Neural cell (in vitro differentiated cells): ENCODE measurements around the gene OR5B21. TPM values are rescaled to one million over a fixed set of nuclear protein-coding genes. Genes with fewer than 3 reads are reported as not detected.

Experiments
- H2AFZ ChIP-seq: fragments of 200-600, 300-800 bp; sonication (generic), shearing (Covaris generic); 2 replicates; pipeline ENCODE4 v1.6.0; 2014; ENCODE audit warnings: low read depth, mild to moderate bottlenecking, antibody characterized with exemption, low read length, moderate library complexity
- H3F3A ChIP-seq: fragments of 200-600 bp; shearing (Covaris generic); 2 replicates; pipeline ENCODE4 v1.6.1; 2016; ENCODE audit warnings: mild to moderate bottlenecking, moderate library complexity, mixed read lengths, antibody characterized with exemption, low read length; ENCODE audit not compliant: insufficient read depth, poor library complexity, severe bottlenecking
- H3K27ac ChIP-seq: fragments of 200-600, 300-800 bp; sonication (generic), shearing (Covaris generic); 2 replicates; pipeline ENCODE4 v1.5.1; 2014; ENCODE audit warnings: mild to moderate bottlenecking, low read length, moderate library complexity
- H3K27me3 ChIP-seq: fragments of 300-800, 200-600 bp; sonication (generic), shearing (Covaris generic); 2 replicates; pipeline ENCODE4 v1.6.0; 2014; ENCODE audit warnings: mild to moderate bottlenecking, low read depth, low read length, moderate library complexity; ENCODE audit not compliant: insufficient read depth
- H3K36me3 ChIP-seq: fragments of 300-800, 200-600 bp; sonication (generic), shearing (Covaris generic); 2 replicates; pipeline ENCODE4 v1.5.1; 2014; ENCODE audit warnings: mild to moderate bottlenecking, antibody characterized with exemption, low read length, moderate library complexity; ENCODE audit not compliant: insufficient read depth
- H3K4me2 ChIP-seq: fragments of 300-800, 200-600 bp; sonication (generic), shearing (Covaris generic); 2 replicates; pipeline ENCODE4 v1.6.0; 2014; ENCODE audit warnings: mild to moderate bottlenecking, low read length
- H3K4me3 ChIP-seq: fragments of 300-800, 200-600 bp; sonication (generic), shearing (Covaris generic); 2 replicates; pipeline ENCODE4 v1.5.1; 2014; ENCODE audit warnings: mild to moderate bottlenecking, low read length, moderate library complexity
- H3K79me2 ChIP-seq: fragments of 200-600 bp; shearing (Covaris generic); replicated peaks from 2 replicates; pipeline ENCODE4 v1.6.0; 2014; ENCODE audit warnings: mild to moderate bottlenecking, low read length, moderate library complexity; ENCODE audit not compliant: insufficient read depth
- H3K9ac ChIP-seq: fragments of 300-800, 200-600 bp; sonication (generic), shearing (Covaris generic); 2 replicates; pipeline ENCODE4 v1.6.1; 2016; ENCODE audit warnings: mild to moderate bottlenecking, low read length, mixed read lengths
- H3K9me2 ChIP-seq: fragments of 200-600 bp; shearing (Covaris generic); 2 replicates; pipeline ENCODE4 v1.6.1; 2016; ENCODE audit warnings: mild to moderate bottlenecking, low read length, mixed read lengths; ENCODE audit not compliant: insufficient read depth
- H3K9me3 ChIP-seq: fragments of 200-600, 300-800 bp; sonication (generic), shearing (Covaris generic); 2 replicates; pipeline ENCODE4 v1.6.1; 2016; ENCODE audit warnings: mild to moderate bottlenecking, mixed run types, low read length, moderate library complexity, mixed read lengths
- H4K20me1 ChIP-seq: fragments of 200-600 bp; shearing (Covaris generic); 2 replicates; pipeline ENCODE4 v1.6.1; 2016; ENCODE audit warnings: mild to moderate bottlenecking, mixed run types; ENCODE audit not compliant: insufficient read depth
- CTCF ChIP-seq: fragments of 450-650 bp; IDR thresholded peaks from 2 replicates; pipeline ENCODE4 v1.5.1; 2014; ENCODE audit warnings: antibody characterized with exemption, mild to moderate bottlenecking, moderate library complexity; ENCODE audit not compliant: poor library complexity, severe bottlenecking
- EP300 ChIP-seq: fragments of 450-650 bp; conservative IDR thresholded peaks from 2 replicates; pipeline ENCODE4 v1.6.1; 2014; ENCODE audit warnings: antibody characterized with exemption, mild to moderate bottlenecking, moderate library complexity; ENCODE audit not compliant: poor library complexity, severe bottlenecking
- EZH2 ChIP-seq: fragments of 200-600, 300-800 bp; shearing (Covaris generic), sonication (generic); IDR thresholded peaks from 2 replicates; pipeline ENCODE4 v1.6.1; 2014; ENCODE audit warnings: antibody characterized with exemption, low read length, borderline replicate concordance, mild to moderate bottlenecking; ENCODE audit not compliant: insufficient read depth, poor library complexity, severe bottlenecking
- MXI1 ChIP-seq: fragments of 450-650 bp; conservative IDR thresholded peaks from 2 replicates; pipeline ENCODE4 v1.6.1; 2014; ENCODE audit warnings: antibody characterized with exemption, mild to moderate bottlenecking; ENCODE audit not compliant: poor library complexity, severe bottlenecking
- POLR2AphosphoS5 ChIP-seq: IDR thresholded peaks from 2 replicates; pipeline ENCODE4 v1.6.1; 2012
- RAD21 ChIP-seq: fragments of 450-650 bp; conservative IDR thresholded peaks from 2 replicates; pipeline ENCODE4 v1.6.1; 2014; ENCODE audit warnings: antibody characterized with exemption, mild to moderate bottlenecking, moderate library complexity
- SMC3 ChIP-seq: fragments of 450-650 bp; conservative IDR thresholded peaks from 2 replicates; pipeline ENCODE4 v1.6.1; 2014; ENCODE audit warnings: antibody characterized with exemption, mild to moderate bottlenecking, moderate library complexity; ENCODE audit not compliant: poor library complexity
- TAF1 ChIP-seq: IDR thresholded peaks from 2 replicates; pipeline ENCODE4 v1.6.1; 2012; ENCODE audit warnings: low read depth
- polyA plus RNA-seq: library from polyadenylated mRNA; depleted of rRNA; stranded (reverse); fragments of >200 nt; gene quantifications from 2 replicates; pipeline ENCODE4 v1.2.3, GENCODE V29; 2014
- TF ChIP-seq, protein P1 (sequence below): IDR thresholded peaks from 2 replicates; pipeline ENCODE4 v1.6.1; 2012; ENCODE audit warnings: borderline replicate concordance

OR5B21 gene
- polyA plus RNA-seq, 1 donor from 2014 or later, result not detected

- no peaks in the 10 kb centered on the region for H3F3A ChIP-seq
- no peak for TF ChIP-seq TAF1
- no peak for TF ChIP-seq POLR2AphosphoS5
- TF ChIP-seq RAD21, result no peak
- TF ChIP-seq CTCF, result no peak
- TF ChIP-seq EZH2, result no peak
- no peak for TF ChIP-seq SMC3
- TF ChIP-seq EP300, result no peak
- TF ChIP-seq, protein P1, sequence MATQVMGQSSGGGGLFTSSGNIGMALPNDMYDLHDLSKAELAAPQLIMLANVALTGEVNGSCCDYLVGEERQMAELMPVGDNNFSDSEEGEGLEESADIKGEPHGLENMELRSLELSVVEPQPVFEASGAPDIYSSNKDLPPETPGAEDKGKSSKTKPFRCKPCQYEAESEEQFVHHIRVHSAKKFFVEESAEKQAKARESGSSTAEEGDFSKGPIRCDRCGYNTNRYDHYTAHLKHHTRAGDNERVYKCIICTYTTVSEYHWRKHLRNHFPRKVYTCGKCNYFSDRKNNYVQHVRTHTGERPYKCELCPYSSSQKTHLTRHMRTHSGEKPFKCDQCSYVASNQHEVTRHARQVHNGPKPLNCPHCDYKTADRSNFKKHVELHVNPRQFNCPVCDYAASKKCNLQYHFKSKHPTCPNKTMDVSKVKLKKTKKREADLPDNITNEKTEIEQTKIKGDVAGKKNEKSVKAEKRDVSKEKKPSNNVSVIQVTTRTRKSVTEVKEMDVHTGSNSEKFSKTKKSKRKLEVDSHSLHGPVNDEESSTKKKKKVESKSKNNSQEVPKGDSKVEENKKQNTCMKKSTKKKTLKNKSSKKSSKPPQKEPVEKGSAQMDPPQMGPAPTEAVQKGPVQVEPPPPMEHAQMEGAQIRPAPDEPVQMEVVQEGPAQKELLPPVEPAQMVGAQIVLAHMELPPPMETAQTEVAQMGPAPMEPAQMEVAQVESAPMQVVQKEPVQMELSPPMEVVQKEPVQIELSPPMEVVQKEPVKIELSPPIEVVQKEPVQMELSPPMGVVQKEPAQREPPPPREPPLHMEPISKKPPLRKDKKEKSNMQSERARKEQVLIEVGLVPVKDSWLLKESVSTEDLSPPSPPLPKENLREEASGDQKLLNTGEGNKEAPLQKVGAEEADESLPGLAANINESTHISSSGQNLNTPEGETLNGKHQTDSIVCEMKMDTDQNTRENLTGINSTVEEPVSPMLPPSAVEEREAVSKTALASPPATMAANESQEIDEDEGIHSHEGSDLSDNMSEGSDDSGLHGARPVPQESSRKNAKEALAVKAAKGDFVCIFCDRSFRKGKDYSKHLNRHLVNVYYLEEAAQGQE, result no peak
- no peak for TF ChIP-seq MXI1
- no peak overlapping the region for H3K27ac ChIP-seq
- no peaks in the 10 kb centered on the region for H4K20me1 ChIP-seq
- peaks cover 3% of the 10 kb centered on the region for H3K9me3 ChIP-seq
- no peak overlapping the region for H3K4me3 ChIP-seq
- no peak overlapping the region for H3K4me2 ChIP-seq
- H3K9me2 ChIP-seq, result no peaks in the 10 kb centered on the region
- H3K36me3 ChIP-seq, result no peaks in the 10 kb centered on the region
- H3K9ac ChIP-seq, result no peak overlapping the region
- H3K27me3 ChIP-seq, result no peaks in the 10 kb centered on the region
- no peak overlapping the region for H2AFZ ChIP-seq
- H3K79me2 ChIP-seq, result no peaks in the 10 kb centered on the region
Measured at GRCh38 chr11:58465690-58466089, 42.2 kb downstream of the OR5B21 start.

Other genes starting within 250 kb of the OR5B21 start
- gene OR10W1, start 239.8 kb downstream of the OR5B21 start, polyA plus RNA-seq, result not detected in 2 replicates
- gene OR5B17, start 149.0 kb downstream of the OR5B21 start, polyA plus RNA-seq, result not detected in 2 replicates
- gene OR5B3, start 101.2 kb downstream of the OR5B21 start, polyA plus RNA-seq, result not detected in 2 replicates
- not detected in 2 replicates for gene OR5B2, start 80.0 kb downstream of the OR5B21 start, polyA plus RNA-seq
- gene OR5B12, start 65.9 kb downstream of the OR5B21 start, polyA plus RNA-seq, result not detected in 2 replicates
- 4.1 and 4.3 TPM in 2 replicates for gene LPXN, start 67.8 kb upstream of the OR5B21 start, polyA plus RNA-seq
- gene ZFP91, start 71.0 kb upstream of the OR5B21 start, polyA plus RNA-seq, result 29.4 and 32.7 TPM in 2 replicates
- 2.3 and 3.6 TPM in 2 replicates for gene CNTF, start 114.6 kb upstream of the OR5B21 start, polyA plus RNA-seq
- gene GLYAT, start 223.8 kb upstream of the OR5B21 start, polyA plus RNA-seq, result not detected in 2 replicates